Measurements from ENCODE around the gene PPOX.

DNA sequence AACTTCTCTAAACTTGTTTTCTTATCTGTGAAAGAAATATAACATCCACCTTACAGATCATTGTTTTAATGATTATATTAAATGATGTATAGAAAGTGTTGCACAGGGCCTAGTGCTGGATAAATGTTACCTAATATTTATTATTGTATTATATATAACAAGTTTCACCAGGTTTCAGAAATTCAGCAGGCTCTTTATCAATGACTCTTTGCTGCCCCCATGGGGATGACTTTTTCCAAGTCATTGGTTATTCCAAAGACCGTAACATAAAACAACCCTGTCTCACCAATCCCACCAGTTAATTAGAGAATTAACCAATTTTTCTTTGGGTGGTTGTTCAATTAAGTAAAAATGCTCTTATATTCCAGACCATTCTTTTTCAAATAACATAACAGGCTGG lies 26.5 kb upstream of the PPOX start:
- no peak for TF ChIP-seq POLR2A (IDR thresholded peaks at IDR 0.05)
- TF ChIP-seq POLR2AphosphoS5 (IDR thresholded peaks at IDR 0.05), result no peak
